Peyer's patch (tissue), 4 donors: ENCODE measurements around the gene SERPINB4. TPM values are rescaled to one million over a fixed set of nuclear protein-coding genes. Genes with fewer than 3 reads are reported as not detected.
"Not testable (repeated sequence)": the region's sequence is repeated elsewhere in the genome, so short reads cannot be mapped to it uniquely, and the experiment has no call there.

Source experiments
- DNase-seq, 3 donors: peaks; one replicate each; pipeline ENCODE4 v3.0.0-alpha.2; 2017 to 2019
- H3K27ac ChIP-seq, 4 donors: fragments of 200-600 bp; sonication (generic); one replicate each; pipeline ENCODE4 v1.5.1; 2016 to 2019
- H3K27me3 ChIP-seq, 2 donors: fragments of 200-600 bp; sonication (generic); one replicate each; pipeline ENCODE4 v1.5.1; 2019
- H3K36me3 ChIP-seq, 3 donors: fragments of 200-600 bp; sonication (generic); one replicate each; pipeline ENCODE4 v1.5.1; 2016 to 2019
- H3K4me1 ChIP-seq, 4 donors: fragments of 200-600 bp; sonication (generic); one replicate each; pipeline ENCODE4 v1.5.1; 2016 to 2019
- H3K4me3 ChIP-seq, 4 donors: fragments of 200-600 bp; sonication (generic); 1 replicate in 3 of 4; 2 replicates in 1 of 4; pipeline ENCODE4 v1.5.1; 2016 to 2019; ENCODE audit warnings: mild to moderate bottlenecking in 1 of 4
- H3K9me3 ChIP-seq, 4 donors: fragments of 200-600 bp; sonication (generic); one replicate each; pipeline ENCODE4 v1.5.1; 2016 to 2019; ENCODE audit warnings: mild to moderate bottlenecking in 1 of 4
- CTCF ChIP-seq, 6 experiments: fragments of 450-650 bp in 4 of 6; fragments of 200-600 bp in 2 of 6; sonication (generic) in 1 of 6; IDR thresholded peaks; one replicate each; pipeline ENCODE4 v1.5.1; 2017 to 2019; ENCODE audit warnings: antibody characterized with exemption in 6 of 6, mild to moderate bottlenecking in 3 of 6, moderate library complexity in 1 of 6
- POLR2A ChIP-seq, 2 donors: fragments of 450-650 bp; IDR thresholded peaks; one replicate each; pipeline ENCODE4 v1.5.1; 2017; ENCODE audit warnings: antibody characterized with exemption in 2 of 2, mild to moderate bottlenecking in 2 of 2, moderate library complexity in 2 of 2
- total RNA-seq, 4 donors: library from RNA; depleted of rRNA; stranded (reverse); fragments of >200 nt; gene quantifications; one replicate each; pipeline ENCODE4 v1.1.0, GENCODE V29; 2016

Gene SERPINB4
- total RNA-seq, 4 donors from 2014 or later = not detected

GRCh38 chr18:63648241-63648640 lies 4.2 kb upstream of the SERPINB4 start:
- TF ChIP-seq CTCF (IDR thresholded peaks at IDR 0.05) (no peak), POLR2A (IDR thresholded peaks at IDR 0.05) (no peak)

GRCh38 chr18:63646936-63647335 lies 2.9 kb upstream of the SERPINB4 start:
- Histone ChIP-seq H3K4me3 (no peak overlapping the region), H3K36me3 (no peaks in the 10 kb centered on the region), H3K27ac (no peak overlapping the region), H3K27me3 (no peaks in the 10 kb centered on the region), H3K4me1 (no peaks in the 10 kb centered on the region), H3K9me3 (no peaks in the 10 kb centered on the region)
- DNase-seq = no peak
- TF ChIP-seq POLR2A (IDR thresholded peaks at IDR 0.05) (no peak), CTCF (IDR thresholded peaks at IDR 0.05) (no peak)

More at GRCh38 chr18:63648241-63648640, 4.2 kb upstream of the SERPINB4 start:
- no peaks in the 10 kb centered on the region for H3K4me1 ChIP-seq
- DNase-seq = no peak
- no peak overlapping the region for H3K4me3 ChIP-seq
- H3K27ac ChIP-seq = no peak overlapping the region
- H3K27me3 ChIP-seq = no peaks in the 10 kb centered on the region
- no peaks in the 10 kb centered on the region for H3K9me3 ChIP-seq
- H3K36me3 ChIP-seq = no peaks in the 10 kb centered on the region

- not testable (repeated sequence) for H3K36me3 ChIP-seq, H3K27me3 ChIP-seq, H3K9me3 ChIP-seq, H3K4me1 ChIP-seq, H3K27ac ChIP-seq, H3K4me3 ChIP-seq, DNase-seq
Measured at GRCh38 chr18:63644694-63645093, 638 bp upstream of the SERPINB4 start.

- H3K36me3 ChIP-seq, DNase-seq, H3K4me1 ChIP-seq, H3K9me3 ChIP-seq, H3K4me3 ChIP-seq, H3K27ac ChIP-seq, H3K27me3 ChIP-seq: not testable (repeated sequence)
Measured at GRCh38 chr18:63642668-63643356, 1.2 kb downstream of the SERPINB4 start.

GRCh38 chr18:63641157-63641680 lies 2.8 kb downstream of the SERPINB4 start:
- H3K36me3 ChIP-seq, H3K27me3 ChIP-seq, H3K4me3 ChIP-seq, H3K9me3 ChIP-seq, H3K4me1 ChIP-seq, H3K27ac ChIP-seq, DNase-seq: not testable (repeated sequence)

DNA sequence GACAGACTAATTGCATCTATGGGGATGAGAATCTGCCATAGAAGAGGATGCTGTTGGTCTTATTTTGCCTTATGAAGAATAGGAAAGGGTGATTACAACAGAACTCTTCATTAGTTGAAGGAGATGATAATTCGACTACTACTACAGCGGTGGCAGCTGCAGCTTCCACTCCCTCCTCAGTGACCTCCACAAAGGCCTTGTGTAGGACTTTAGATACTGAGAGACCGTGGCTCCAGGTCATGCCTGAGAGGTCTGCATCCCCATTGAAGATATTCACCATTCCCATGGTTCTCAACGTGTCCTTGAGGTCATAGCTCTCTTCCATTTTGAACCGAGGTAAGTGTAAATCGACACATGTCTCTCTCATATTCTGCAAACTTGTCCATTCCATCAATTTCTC lies 6.4 kb downstream of the SERPINB4 start:
- H3K27me3 ChIP-seq = no peaks in the 10 kb centered on the region
- no peak overlapping the region for H3K4me3 ChIP-seq
- H3K9me3 ChIP-seq = no peaks in the 10 kb centered on the region
- no peak overlapping the region for H3K27ac ChIP-seq
- no peaks in the 10 kb centered on the region for H3K36me3 ChIP-seq
- TF ChIP-seq CTCF (IDR thresholded peaks at IDR 0.05) (no peak), POLR2A (IDR thresholded peaks at IDR 0.05) (no peak)
- no peak for DNase-seq
- H3K4me1 ChIP-seq = no peaks in the 10 kb centered on the region

- TF ChIP-seq CTCF (IDR thresholded peaks at IDR 0.05) (no peak), POLR2A (IDR thresholded peaks at IDR 0.05) (no peak)
- Histone ChIP-seq H3K4me3 (no peak overlapping the region), H3K4me1 (no peaks in the 10 kb centered on the region), H3K27ac (no peak overlapping the region), H3K36me3 (no peaks in the 10 kb centered on the region), H3K27me3 (no peaks in the 10 kb centered on the region), H3K9me3 (peaks cover 0 to 7% (median 3%) of the 10 kb centered on the region in 4 donors)
- DNase-seq = no peak
Measured at GRCh38 chr18:63627819-63628218, 16.2 kb downstream of the SERPINB4 start.
